Heart left ventricle (tissue), 13 donors: Measurements from ENCODE around the gene MAPK10.

Source experiments
- CTCF ChIP-seq, 12 donors: fragments of 200-600 bp; sonication (generic) in 4 of 12; IDR thresholded peaks; one replicate each; pipeline versions ENCODE4 v1.5.0 to v1.8.0; 2018 to 2022; ENCODE audit warnings: antibody characterized with exemption in 12 of 12, mild to moderate bottlenecking in 5 of 12
- POLR2A ChIP-seq, 2 donors: fragments of 450-650 bp; IDR thresholded peaks; one replicate each; pipeline ENCODE4 v1.6.1; 2017; ENCODE audit warnings: antibody characterized with exemption in 2 of 2, mild to moderate bottlenecking in 2 of 2, moderate library complexity in 2 of 2
- donor health status: ischemic (EF 13 %, LVEDD 7.1; RV severe dilation, severe dysfunction).
- donor health status: DM: no; HTN: yes; CAD: no.
- donor health status: DM: no; HTN: no; CAD: no.
- donor health status: ischemic (EF 25% LVEDD 6.9; RV normal size, moderate dysfunction).
- donor health status: ischemic (EF 25% LVEDD 5.7; RV mildly dilated, moderate dysfunction).
- donor health status: ischemic (EF 35%, LVEDD 5.7; RV mildly dilated, moderate dysfunction).
- donor health status: nonischemic (EF 11% LVEDD 7.7; RV severe dilation, severe dysfunction).
- donor health status: DM: yes; HTN: yes; CAD: no.
- donor health status: PGD.
- donor health status: ischemic (EF 29% LVEDD 5.4; RV normal size, mild dysfunction).
- donor health status: nonischemic (EF 23%, LVEDD 6.1; RV moderate dilation, normal function).

- TF ChIP-seq POLR2A (IDR thresholded peaks at IDR 0.05) (no peak), CTCF (IDR thresholded peaks at IDR 0.05) (no peak)
Observed at GRCh38 chr4:86398187-86398586, 38.3 kb upstream of the MAPK10 start.
